Breast epithelium (tissue), 4 donors: ENCODE data around the gene MYH7. TPM values are rescaled to one million over a fixed set of nuclear protein-coding genes. Genes with fewer than 3 reads are reported as not detected.
A peak's percentile ranks its signal among the peaks of the same experiment; 100 is the strongest.

Experiments
- DNase-seq, 2 donors: peaks; one replicate each; pipeline ENCODE4 v3.0.0-alpha.2; 2019; ENCODE audit warnings: low spot score in 2 of 2
- H3K27ac ChIP-seq, 2 donors: fragments of 200-600 bp; sonication (generic) in 1 of 2; one replicate each; pipeline ENCODE4 v1.5.1; 2016 to 2019; ENCODE audit warnings: mild to moderate bottlenecking in 1 of 2
- H3K27me3 ChIP-seq, 2 donors: fragments of 200-600 bp; sonication (generic) in 1 of 2; one replicate each; pipeline versions ENCODE4 v1.5.1 to v1.6.0; 2017 to 2019; ENCODE audit warnings: control low read depth in 1 of 2, mild to moderate bottlenecking in 1 of 2
- H3K36me3 ChIP-seq: fragments of 200-600 bp; one replicate; pipeline ENCODE4 v1.5.1; 2019
- H3K4me1 ChIP-seq, 2 donors: fragments of 200-600 bp; sonication (generic); one replicate each; pipeline ENCODE4 v1.5.1; 2016 to 2019; ENCODE audit warnings: control low read depth in 1 of 2
- H3K4me3 ChIP-seq, 3 donors: fragments of 200-600 bp; sonication (generic); 1 replicate in 2 of 3; 2 replicates in 1 of 3; pipeline ENCODE4 v1.5.1; 2016 to 2019; ENCODE audit warnings: mild to moderate bottlenecking in 3 of 3, moderate library complexity in 2 of 3
- H3K9me3 ChIP-seq, 2 donors: fragments of 200-600 bp; sonication (generic) in 1 of 2; one replicate each; pipeline ENCODE4 v1.5.1; 2016 to 2019; ENCODE audit warnings: control low read depth in 1 of 2
- POLR2A ChIP-seq: fragments of 450-650 bp; IDR thresholded peaks from one replicate; pipeline ENCODE4 v1.6.1; 2016; ENCODE audit warnings: antibody characterized with exemption, mild to moderate bottlenecking, moderate library complexity
- POLR2AphosphoS5 ChIP-seq, 3 donors: sonication (generic); formaldehyde crosslinking; IDR thresholded peaks; one replicate each; pipeline ENCODE4 v1.6.1; 2017; ENCODE audit warnings: antibody characterized with exemption in 3 of 3
- intact Hi-C: fragments of 100-400 bp; cut with DNase I; formaldehyde crosslinking; loops from one replicate; pipeline ENCODE4 v1.15.1; 2023; ENCODE audit warnings: low total_unique reads
- total RNA-seq, 3 donors: library from RNA; depleted of rRNA; stranded (reverse); fragments of >200 nt; gene quantifications; one replicate each; pipeline ENCODE4 v1.1.0, GENCODE V29; 2016
- TF ChIP-seq, protein P1 (sequence below), 3 donors: fragments of 450-650 bp; IDR thresholded peaks; one replicate each; pipeline ENCODE4 v1.5.1; 2016 to 2017; ENCODE audit warnings: antibody characterized with exemption in 3 of 3, mild to moderate bottlenecking in 3 of 3, moderate library complexity in 3 of 3

Gene MYH7
- not detected for total RNA-seq

DNA sequence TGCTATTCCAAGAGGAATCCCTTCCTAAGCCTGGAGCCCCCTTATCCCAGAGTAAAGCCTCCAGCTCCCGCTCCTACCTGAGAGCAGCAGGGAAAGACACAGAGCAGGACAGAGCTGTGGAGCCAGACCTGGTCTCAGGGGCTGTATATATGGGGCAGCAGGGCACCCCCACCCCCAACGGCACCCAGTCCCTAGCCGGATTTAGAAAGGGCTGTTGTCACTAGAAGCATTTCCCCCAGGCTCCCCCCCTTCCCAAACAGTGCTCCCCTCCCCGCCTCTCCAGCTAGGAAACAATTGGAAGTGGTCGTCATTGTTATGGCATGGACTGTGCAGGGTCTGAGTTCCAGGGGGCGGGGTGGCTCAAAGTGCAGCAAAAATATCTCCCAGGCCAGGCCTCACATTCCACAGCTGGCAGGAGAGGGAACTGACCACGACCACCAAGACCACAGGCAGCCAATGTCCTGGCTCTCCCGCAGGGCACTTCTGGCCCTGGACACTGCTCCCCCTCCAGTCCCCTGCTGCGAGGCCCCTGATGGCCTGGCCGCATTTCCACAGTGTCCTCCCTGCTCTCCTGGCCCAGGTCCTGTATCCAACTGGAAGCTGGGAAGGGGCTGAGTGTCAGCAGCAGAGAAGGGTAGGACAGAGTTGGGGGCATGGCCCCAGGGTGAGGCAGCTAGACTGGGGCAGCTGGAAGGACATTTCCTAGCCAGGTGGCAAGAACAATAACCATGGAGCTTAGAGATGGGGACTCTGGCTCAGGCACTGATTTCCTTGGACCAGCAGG lies at the start of gene MYH7:
MYH7 (minus strand) TSS at position 118 of the 784 bp plus-strand sequence. CDS start 1,928 bp downstream, outside the sequence.
- no peak within 1 kb of the TSS for H3K4me3 ChIP-seq
- no peaks in the 10 kb centered on the region for H3K36me3 ChIP-seq
- intact Hi-C loops = no loop called here
- no peaks in the 10 kb centered on the region for H3K27me3 ChIP-seq
- no peak for TF ChIP-seq POLR2A
- peak; percentile 7 to 40 for DNase-seq
- H3K4me1 ChIP-seq = no peaks in the 10 kb centered on the region
- H3K9me3 ChIP-seq = no peaks in the 10 kb centered on the region
- H3K27ac ChIP-seq = no peak within 1 kb of the TSS

DNA sequence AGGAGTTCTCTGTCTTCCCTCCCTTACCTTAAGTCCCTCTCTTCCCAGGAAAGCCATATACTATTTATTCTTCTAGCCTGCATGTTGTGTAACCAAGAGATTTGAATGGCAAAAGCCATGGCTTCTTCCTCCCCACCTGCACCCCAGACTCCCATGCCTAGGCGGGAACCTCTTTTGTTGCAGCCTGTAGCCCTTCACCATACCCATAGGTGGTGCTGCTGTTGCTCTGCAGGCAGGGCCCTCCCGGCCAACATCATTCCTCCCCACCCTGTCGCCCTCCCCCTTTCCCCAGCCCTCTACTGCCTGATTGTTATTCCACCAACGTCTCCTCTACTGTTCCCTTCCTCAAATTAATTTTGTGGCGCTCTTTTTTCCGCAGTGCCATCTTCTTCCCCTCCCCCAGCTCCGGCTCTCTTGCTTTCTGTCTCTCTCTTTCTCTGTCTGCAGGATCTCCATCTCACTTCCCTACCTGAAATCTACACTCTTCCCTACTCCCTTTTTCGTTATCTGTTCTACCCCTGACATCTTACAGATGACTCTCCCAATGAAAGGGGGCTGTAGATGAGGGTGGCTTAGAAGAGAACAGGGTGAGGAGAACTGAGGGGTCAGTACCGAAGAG lies 47.9 kb upstream of the MYH7 start:
- Histone ChIP-seq H3K4me1 (no peaks in the 10 kb centered on the region), H3K9me3 (no peaks in the 10 kb centered on the region), H3K27ac (no peak overlapping the region), H3K4me3 (no peak overlapping the region), H3K27me3 (no peaks in the 10 kb centered on the region), H3K36me3 (no peaks in the 10 kb centered on the region)
- intact Hi-C loops = no loop called here
- TF ChIP-seq POLR2A (no peak), POLR2AphosphoS5 (IDR thresholded peaks at IDR 0.05) (no peak)
- TF ChIP-seq, protein P1, sequence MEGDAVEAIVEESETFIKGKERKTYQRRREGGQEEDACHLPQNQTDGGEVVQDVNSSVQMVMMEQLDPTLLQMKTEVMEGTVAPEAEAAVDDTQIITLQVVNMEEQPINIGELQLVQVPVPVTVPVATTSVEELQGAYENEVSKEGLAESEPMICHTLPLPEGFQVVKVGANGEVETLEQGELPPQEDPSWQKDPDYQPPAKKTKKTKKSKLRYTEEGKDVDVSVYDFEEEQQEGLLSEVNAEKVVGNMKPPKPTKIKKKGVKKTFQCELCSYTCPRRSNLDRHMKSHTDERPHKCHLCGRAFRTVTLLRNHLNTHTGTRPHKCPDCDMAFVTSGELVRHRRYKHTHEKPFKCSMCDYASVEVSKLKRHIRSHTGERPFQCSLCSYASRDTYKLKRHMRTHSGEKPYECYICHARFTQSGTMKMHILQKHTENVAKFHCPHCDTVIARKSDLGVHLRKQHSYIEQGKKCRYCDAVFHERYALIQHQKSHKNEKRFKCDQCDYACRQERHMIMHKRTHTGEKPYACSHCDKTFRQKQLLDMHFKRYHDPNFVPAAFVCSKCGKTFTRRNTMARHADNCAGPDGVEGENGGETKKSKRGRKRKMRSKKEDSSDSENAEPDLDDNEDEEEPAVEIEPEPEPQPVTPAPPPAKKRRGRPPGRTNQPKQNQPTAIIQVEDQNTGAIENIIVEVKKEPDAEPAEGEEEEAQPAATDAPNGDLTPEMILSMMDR (IDR thresholded peaks at IDR 0.05) = no peak
- DNase-seq = no peak

DNA sequence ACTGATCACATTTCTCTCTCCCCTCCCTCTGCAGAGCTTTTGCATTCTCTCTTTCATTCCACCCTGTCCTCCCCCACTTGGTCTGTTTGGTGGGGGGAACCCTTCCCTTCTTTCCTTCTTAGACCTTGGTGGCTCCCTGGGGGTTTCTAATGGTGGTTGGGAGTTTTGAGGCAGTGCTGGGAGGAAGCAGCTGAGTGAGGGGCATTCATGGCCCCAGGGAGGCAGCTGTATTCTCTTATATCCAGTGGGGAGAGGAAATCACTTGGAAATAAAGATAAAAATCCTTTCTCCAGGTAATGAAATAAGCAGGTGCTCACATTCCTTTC lies 47.3 kb upstream of the MYH7 start:
- no peak for DNase-seq
- H3K9me3 ChIP-seq = no peaks in the 10 kb centered on the region
- no peak overlapping the region for H3K4me3 ChIP-seq
- H3K27me3 ChIP-seq = no peaks in the 10 kb centered on the region
- no peaks in the 10 kb centered on the region for H3K4me1 ChIP-seq
- intact Hi-C loops = no loop called here
- TF ChIP-seq, protein P1 (IDR thresholded peaks at IDR 0.05) = no peak
- TF ChIP-seq POLR2AphosphoS5 (IDR thresholded peaks at IDR 0.05) = no peak
- no peak for TF ChIP-seq POLR2A
- H3K27ac ChIP-seq = no peak overlapping the region
- no peaks in the 10 kb centered on the region for H3K36me3 ChIP-seq

DNA sequence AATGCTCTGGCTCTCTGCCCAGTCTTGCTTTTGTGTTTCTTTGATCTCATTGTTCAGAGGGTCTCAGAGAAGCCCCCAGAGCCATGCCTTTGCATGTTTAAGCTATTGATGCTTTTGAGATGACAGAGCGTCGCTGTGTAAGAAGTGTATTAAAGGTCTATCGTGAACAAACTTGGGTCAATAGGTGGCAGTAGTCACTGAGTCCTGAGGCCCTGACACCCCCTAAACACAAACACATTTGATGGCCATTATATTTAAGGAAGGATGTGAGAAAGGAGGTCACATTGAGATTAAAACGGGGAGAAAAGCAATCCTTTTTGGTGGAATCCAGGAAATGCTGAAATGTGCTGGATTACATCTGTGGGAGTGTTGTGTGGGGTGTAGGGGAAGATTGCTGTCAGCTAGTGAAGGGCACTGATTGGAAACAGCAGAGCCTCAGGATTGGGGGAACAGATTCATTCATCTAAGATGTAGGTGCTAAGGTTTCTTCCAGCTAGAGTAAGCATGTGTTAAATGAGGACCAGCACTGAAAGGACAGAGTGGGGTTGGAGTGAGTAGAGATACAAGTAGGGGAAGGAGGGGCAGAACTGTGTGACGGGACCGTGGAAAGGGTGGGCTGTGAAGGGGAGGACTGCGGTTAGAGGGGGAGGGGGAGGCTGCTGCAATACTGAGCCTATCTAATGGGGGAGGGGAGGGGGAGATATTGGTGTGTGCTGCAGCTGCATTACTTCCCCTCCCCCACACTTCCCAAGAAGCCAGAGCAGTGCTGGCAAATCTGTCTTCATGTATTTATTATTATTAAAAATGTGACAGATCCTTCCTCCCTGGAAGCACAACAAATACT lies 46.7 kb upstream of the MYH7 start:
- no peak for TF ChIP-seq POLR2A
- no peak for TF ChIP-seq POLR2AphosphoS5 (IDR thresholded peaks at IDR 0.05)
- TF ChIP-seq, protein P1 (IDR thresholded peaks at IDR 0.05) = no peak
- intact Hi-C loops = no loop called here
- Histone ChIP-seq H3K27me3 (no peaks in the 10 kb centered on the region), H3K9me3 (no peaks in the 10 kb centered on the region), H3K4me1 (no peaks in the 10 kb centered on the region), H3K4me3 (no peak overlapping the region), H3K36me3 (peaks cover 5% of the 10 kb centered on the region), H3K27ac (no peak overlapping the region)
- DNase-seq = no peak

DNA sequence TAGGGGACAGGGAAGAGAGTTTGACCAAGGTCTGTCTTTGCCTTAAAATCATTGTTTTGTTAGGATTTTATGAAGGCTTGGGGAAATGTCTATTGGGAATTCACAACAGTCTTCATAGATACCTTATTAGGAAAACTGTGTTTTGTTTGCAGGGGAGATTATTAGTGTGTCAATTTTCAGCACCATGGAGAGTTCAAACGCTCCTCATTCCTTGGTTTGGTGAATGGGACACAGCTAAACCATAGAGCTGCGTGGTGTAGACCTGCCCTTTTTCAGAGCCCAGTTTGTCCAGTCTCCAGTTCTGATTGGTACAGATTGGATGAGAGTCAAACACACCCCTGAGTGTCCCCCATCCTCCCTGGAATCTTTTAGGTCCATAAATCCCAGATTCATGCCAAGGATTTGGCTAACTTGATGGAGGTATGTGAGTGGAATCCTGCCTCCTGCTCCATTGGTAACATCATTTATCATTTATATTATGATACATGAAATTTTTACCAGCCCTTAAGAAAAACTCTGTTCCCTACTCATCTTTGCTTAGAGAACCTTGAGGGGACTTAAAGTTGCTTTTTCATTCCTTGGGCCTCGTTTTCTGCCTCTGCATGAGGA lies 46.0 kb upstream of the MYH7 start:
- TF ChIP-seq POLR2AphosphoS5 (IDR thresholded peaks at IDR 0.05) (no peak), POLR2A (no peak)
- TF ChIP-seq, protein P1 (IDR thresholded peaks at IDR 0.05) = no peak
- no peak overlapping the region for H3K27ac ChIP-seq
- intact Hi-C loops = no loop called here
- H3K36me3 ChIP-seq = peaks cover 12% of the 10 kb centered on the region
- no peaks in the 10 kb centered on the region for H3K4me1 ChIP-seq
- no peaks in the 10 kb centered on the region for H3K27me3 ChIP-seq
- no peak overlapping the region for H3K4me3 ChIP-seq
- no peak for DNase-seq
- H3K9me3 ChIP-seq = no peaks in the 10 kb centered on the region
